Mucosa of gallbladder (tissue), 1 donor: ENCODE data around the gene PPP1CA. TPM values are rescaled to one million over a fixed set of nuclear protein-coding genes. Genes with fewer than 3 reads are reported as not detected.
A peak's percentile ranks its signal among the peaks of the same experiment; 100 is the strongest.

Source experiments
- DNase-seq: peaks from one replicate; pipeline ENCODE4 v3.0.0-alpha.2; 2020; ENCODE audit warnings: low spot score
- total RNA-seq: library from RNA; stranded (reverse); gene quantifications from one replicate; pipeline ENCODE4 v1.2.1, GENCODE V29; 2021
- donor health status: DM: no; HTN: no; CAD: no.

Gene PPP1CA
- total RNA-seq, 1 donor from 2014 or later: 140 TPM

GRCh38 chr11:67387069-67387468 lies 14.6 kb downstream of the PPP1CA start:
- DNase-seq: no peak

GRCh38 chr11:67384851-67385366 lies 16.7 kb downstream of the PPP1CA start:
- no peak for DNase-seq

- DNase-seq: peak; percentile 86
Measured at GRCh38 chr11:67382276-67383136, 19.2 kb downstream of the PPP1CA start.

GRCh38 chr11:67381244-67381972 lies 20.2 kb downstream of the PPP1CA start:
- no peak for DNase-seq

- no peak for DNase-seq
Measured at GRCh38 chr11:67379061-67380058, 22.3 kb downstream of the PPP1CA start.

GRCh38 chr11:67378544-67378943 lies 23.1 kb downstream of the PPP1CA start:
- no peak for DNase-seq

GRCh38 chr11:67376873-67377808 lies 24.5 kb downstream of the PPP1CA start:
- no peak for DNase-seq

- no peak for DNase-seq
Measured at GRCh38 chr11:67376063-67376820, 25.4 kb downstream of the PPP1CA start.

- no peak for DNase-seq
Measured at GRCh38 chr11:67375320-67376055, 26.2 kb downstream of the PPP1CA start.

- DNase-seq: no peak
Measured at GRCh38 chr11:67374571-67375281, 26.9 kb downstream of the PPP1CA start.

- peak; percentile 81 for DNase-seq
Measured at GRCh38 chr11:67373648-67374570, 27.7 kb downstream of the PPP1CA start.

- DNase-seq: peak; percentile 59
Measured at GRCh38 chr11:67372993-67373647, 28.5 kb downstream of the PPP1CA start, which contains the start of gene CLCF1. Gene CLCF1, minus strand, starts transcription at chr11:67373598. Its CDS starts 59 bp downstream, at chr11:67373539.

GRCh38 chr11:67372321-67372992 lies 29.2 kb downstream of the PPP1CA start:
- DNase-seq: no peak

GRCh38 chr11:67371911-67372320 lies 29.7 kb downstream of the PPP1CA start:
- DNase-seq: no peak

- no peak for DNase-seq
Measured at GRCh38 chr11:67371189-67371910, 30.3 kb downstream of the PPP1CA start.
